ENCODE measurements around the gene FHL1.

The FHL1 gene

GRCh38 chrX:136157187-136157586 is 9.9 kb downstream of the FHL1 start:
- DNase-seq (ENCODE audit: low read depth): no peak
- no peak for TF ChIP-seq CTCF (IDR thresholded peaks at IDR 0.05; ENCODE audit: control insufficient read depth, insufficient read depth, low read depth, low read length, missing control alignments)
- no peak overlapping the region for H3K4me3 ChIP-seq (ENCODE audit: control insufficient read depth, low read depth, low read length)

- H3K4me3 ChIP-seq (ENCODE audit: control insufficient read depth, low read depth, low read length): no peak overlapping the region
- DNase-seq (ENCODE audit: low read depth): no peak
- no peak for TF ChIP-seq CTCF (IDR thresholded peaks at IDR 0.05; ENCODE audit: control insufficient read depth, insufficient read depth, low read depth, low read length, missing control alignments)
Observed at GRCh38 chrX:136158685-136159084, 11.4 kb downstream of the FHL1 start.

- no peak overlapping the region for H3K4me3 ChIP-seq (ENCODE audit: control insufficient read depth, low read depth, low read length)
- TF ChIP-seq CTCF (IDR thresholded peaks at IDR 0.05; ENCODE audit: control insufficient read depth, insufficient read depth, low read depth, low read length, missing control alignments): no peak
- DNase-seq (ENCODE audit: low read depth): no peak
Observed at GRCh38 chrX:136159611-136160025, 12.3 kb downstream of the FHL1 start.

GRCh38 chrX:136162827-136163570 is 15.7 kb downstream of the FHL1 start:
- DNase-seq (ENCODE audit: low read depth): no peak
- H3K4me3 ChIP-seq (ENCODE audit: control insufficient read depth, low read depth, low read length): no peak overlapping the region
- TF ChIP-seq CTCF (IDR thresholded peaks at IDR 0.05; ENCODE audit: control insufficient read depth, insufficient read depth, low read depth, low read length, missing control alignments): peak; percentile 91

- no peak overlapping the region for H3K4me3 ChIP-seq (ENCODE audit: control insufficient read depth, low read depth, low read length)
- no peak for DNase-seq (ENCODE audit: low read depth)
- TF ChIP-seq CTCF (IDR thresholded peaks at IDR 0.05; ENCODE audit: control insufficient read depth, insufficient read depth, low read depth, low read length, missing control alignments): no peak
Observed at GRCh38 chrX:136163689-136164088, 16.4 kb downstream of the FHL1 start.

- H3K4me3 ChIP-seq (ENCODE audit: control insufficient read depth, low read depth, low read length): no peak overlapping the region
- DNase-seq (ENCODE audit: low read depth): no peak
- TF ChIP-seq CTCF (IDR thresholded peaks at IDR 0.05; ENCODE audit: control insufficient read depth, insufficient read depth, low read depth, low read length, missing control alignments): no peak
Observed at GRCh38 chrX:136165406-136165805, 18.1 kb downstream of the FHL1 start.

Measured in AG09309 (cell line).